Thyroid gland (tissue), 4 donors: ENCODE measurements around the gene HIPK4.

Experiments
- CTCF ChIP-seq, 6 experiments: fragments of 200-600 bp in 3 of 6; fragments of 450-650 bp in 3 of 6; sonication (generic) in 3 of 6; IDR thresholded peaks; one replicate each; pipeline ENCODE4 v1.5.1; 2016 to 2019; ENCODE audit warnings: antibody characterized with exemption in 6 of 6, mild to moderate bottlenecking in 2 of 6, inconsistent platforms in 1 of 6, moderate library complexity in 1 of 6
- POLR2A ChIP-seq, 2 donors: fragments of 450-650 bp; IDR thresholded peaks; one replicate each; pipeline ENCODE4 v1.6.1; 2017; ENCODE audit warnings: antibody characterized with exemption in 2 of 2, mild to moderate bottlenecking in 2 of 2, moderate library complexity in 1 of 2

GRCh38 chr19:40376286-40376862, 13.6 kb downstream of the HIPK4 start:
- TF ChIP-seq CTCF (IDR thresholded peaks at IDR 0.05) (no peak), POLR2A (IDR thresholded peaks at IDR 0.05) (no peak)
